Gastrocnemius medialis (tissue), 4 donors: Measurements from ENCODE around the gene NSD2. TPM values are rescaled to one million over a fixed set of nuclear protein-coding genes. Genes with fewer than 3 reads are reported as not detected.

Source experiments
- ATAC-seq, 2 donors: fragments of 150-250 bp; one replicate each; pipeline ENCODE4 v1.9.1; 2016
- DNase-seq, 2 donors: peaks; one replicate each; pipeline ENCODE4 v3.0.0-alpha.2; 2019
- H3K27ac ChIP-seq, 4 donors: fragments of 200-600 bp; sonication (generic); 1 replicate in 1 of 4; 2 replicates in 3 of 4; pipeline ENCODE4 v1.5.1; 2016 to 2018; ENCODE audit warnings: mild to moderate bottlenecking in 2 of 4, moderate library complexity in 1 of 4
- H3K27me3 ChIP-seq, 3 donors: fragments of 200-600 bp; sonication (generic) in 2 of 3; 1 replicate in 1 of 3; 2 replicates in 2 of 3; pipeline versions ENCODE4 v1.5.1 to v1.6.0; 2016 to 2019; ENCODE audit warnings: mild to moderate bottlenecking in 1 of 3, moderate library complexity in 1 of 3
- H3K36me3 ChIP-seq, 2 donors: fragments of 200-600 bp; sonication (generic) in 1 of 2; one replicate each; pipeline ENCODE4 v1.5.1; 2017 to 2018
- H3K4me1 ChIP-seq, 2 donors: fragments of 200-600 bp; sonication (generic) in 1 of 2; one replicate each; pipeline ENCODE4 v1.5.1; 2016 to 2017; ENCODE audit warnings: mild to moderate bottlenecking in 2 of 2
- H3K4me3 ChIP-seq, 4 donors: fragments of 200-600 bp; sonication (generic) in 3 of 4; 1 replicate in 1 of 4; 2 replicates in 3 of 4; pipeline ENCODE4 v1.5.1; 2016 to 2019; ENCODE audit warnings: mild to moderate bottlenecking in 2 of 4
- H3K9me3 ChIP-seq, 3 donors: fragments of 200-600 bp; sonication (generic) in 2 of 3; 1 replicate in 1 of 3; 2 replicates in 2 of 3; pipeline ENCODE4 v1.5.1; 2016 to 2019
- CTCF ChIP-seq, 5 experiments: fragments of 450-650 bp in 3 of 5; fragments of 200-600 bp in 2 of 5; sonication (generic) in 2 of 5; IDR thresholded peaks in 4 of 5; conservative IDR thresholded peaks in 1 of 5; 1 replicate in 4 of 5; 2 replicates in 1 of 5; pipeline ENCODE4 v1.5.1; 2016 to 2019; ENCODE audit warnings: antibody characterized with exemption in 5 of 5, mild to moderate bottlenecking in 3 of 5, moderate library complexity in 3 of 5
- POLR2A ChIP-seq, 2 donors: fragments of 450-650 bp; IDR thresholded peaks; one replicate each; pipeline ENCODE4 v1.6.1; 2017; ENCODE audit warnings: antibody characterized with exemption in 2 of 2, mild to moderate bottlenecking in 2 of 2, moderate library complexity in 2 of 2
- in situ Hi-C, 4 donors: fragments of 200-750 bp; cut with MboI; loops; one replicate each; pipeline versions ENCODE4 v1.15.0 to v1.8.0; 2017; ENCODE audit warnings: low sequenced_read_pairs in 4 of 4
- intact Hi-C: fragments of 100-400 bp; cut with DNase I; formaldehyde crosslinking; loops from one replicate; pipeline ENCODE4 v1.15.1; 2023; ENCODE audit warnings: low total_unique reads
- total RNA-seq, 4 donors: library from RNA; depleted of rRNA; stranded (reverse); fragments of >200 nt; gene quantifications; one replicate each; pipeline versions ENCODE4 v1.1.0 to v1.2.3, GENCODE V29; 2016

Gene NSD2
- total RNA-seq, 4 donors from 2014 or later = 14.8 to 21.3 (median 16.8) TPM

GRCh38 chr4:1882850-1883271, 11.7 kb downstream of the NSD2 start:
- H3K9me3 ChIP-seq = no peaks in the 10 kb centered on the region
- H3K36me3 ChIP-seq = no peaks in the 10 kb centered on the region
- DNase-seq (no peak), ATAC-seq (no peak)
- H3K4me3 ChIP-seq = no peak overlapping the region
- H3K27me3 ChIP-seq = no peaks in the 10 kb centered on the region
- in situ Hi-C loops (loop anchor here in 1 of 4 donors (25.0 kb wide), 1 partner anchor 146 kb away; no protein-coding TSS in a partner anchor), intact Hi-C loops (no loop called here)
- H3K4me1 ChIP-seq = no peaks in the 10 kb centered on the region
- no peak overlapping the region for H3K27ac ChIP-seq
- no peak for TF ChIP-seq POLR2A (IDR thresholded peaks at IDR 0.05)
- TF ChIP-seq CTCF (IDR thresholded peaks at IDR 0.05 in 4 of 5, conservative IDR thresholded peaks at IDR 0.05 in 1 of 5) = no peak

- in situ Hi-C loops (loop anchor here in 1 of 4 donors (25.0 kb wide), 1 partner anchor 146 kb away; no protein-coding TSS in a partner anchor), intact Hi-C loops (no loop called here)
- no peak for ATAC-seq
- no peak overlapping the region for H3K27ac ChIP-seq
- no peaks in the 10 kb centered on the region for H3K4me1 ChIP-seq
- no peaks in the 10 kb centered on the region for H3K36me3 ChIP-seq
- no peaks in the 10 kb centered on the region for H3K27me3 ChIP-seq
- no peaks in the 10 kb centered on the region for H3K9me3 ChIP-seq
- DNase-seq = no peak
- TF ChIP-seq CTCF (IDR thresholded peaks at IDR 0.05 in 4 of 5, conservative IDR thresholded peaks at IDR 0.05 in 1 of 5) = no peak
- TF ChIP-seq POLR2A (IDR thresholded peaks at IDR 0.05) = no peak
- no peak overlapping the region for H3K4me3 ChIP-seq
These were observed 12.4 kb downstream of the NSD2 start for GRCh38 chr4:1883583-1883982.

- H3K4me3 ChIP-seq = no peak overlapping the region
- H3K27ac ChIP-seq = no peak overlapping the region
- no peaks in the 10 kb centered on the region for H3K27me3 ChIP-seq
- no peaks in the 10 kb centered on the region for H3K36me3 ChIP-seq
- H3K9me3 ChIP-seq = no peaks in the 10 kb centered on the region
- in situ Hi-C loops = loop anchor here in 1 of 4 donors (25.0 kb wide), 1 partner anchor 148 kb away; no protein-coding TSS in a partner anchor
- no peak for DNase-seq
- intact Hi-C loops = no loop called here
- TF ChIP-seq CTCF (IDR thresholded peaks at IDR 0.05 in 4 of 5, conservative IDR thresholded peaks at IDR 0.05 in 1 of 5) (no peak), POLR2A (IDR thresholded peaks at IDR 0.05) (no peak)
- ATAC-seq = no peak
- H3K4me1 ChIP-seq = no peaks in the 10 kb centered on the region
These were observed 14.2 kb downstream of the NSD2 start for GRCh38 chr4:1885414-1885813.

GRCh38 chr4:1887052-1887451, 15.9 kb downstream of the NSD2 start:
- intact Hi-C loops (no loop called here), in situ Hi-C loops (loop anchor here in 1 of 4 donors (25.0 kb wide), 1 partner anchor 150 kb away; no protein-coding TSS in a partner anchor)
- Histone ChIP-seq H3K9me3 (no peaks in the 10 kb centered on the region), H3K4me3 (no peak overlapping the region), H3K4me1 (no peaks in the 10 kb centered on the region), H3K27me3 (no peaks in the 10 kb centered on the region), H3K36me3 (no peaks in the 10 kb centered on the region), H3K27ac (no peak overlapping the region)
- no peak for DNase-seq
- no peak for ATAC-seq
- TF ChIP-seq CTCF (IDR thresholded peaks at IDR 0.05 in 4 of 5, conservative IDR thresholded peaks at IDR 0.05 in 1 of 5) (no peak), POLR2A (IDR thresholded peaks at IDR 0.05) (no peak)
